DMS79 treated with DMSO at 0.1 percent for 48 hours (cell line): ENCODE results near the gene SCN2A.

Experiments
- DNase-seq: peaks from one replicate; lab custom pipeline; 2025; lab: John Stamatoyannopoulos, UW

Gene SCN2A

DNA sequence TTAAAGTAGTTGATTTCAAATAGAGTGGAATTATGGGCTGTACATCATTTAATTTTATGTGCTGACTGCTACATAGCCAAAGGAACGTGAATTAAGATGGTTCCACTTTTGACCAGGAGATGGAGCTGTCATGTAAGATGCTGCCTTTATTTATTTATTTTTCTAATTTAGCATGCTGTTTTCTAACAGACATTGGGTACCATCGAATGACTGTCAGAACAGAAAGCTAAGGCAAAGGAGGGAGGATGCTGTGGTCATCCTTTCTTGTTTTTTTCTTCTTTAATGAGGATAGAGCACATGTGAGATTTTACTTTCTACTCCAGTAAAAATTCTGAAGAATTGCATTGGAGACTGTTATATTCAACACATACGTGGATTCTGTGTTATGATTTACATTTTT is at the start of gene SCN2A:
Gene SCN2A, plus strand, starts transcription at position 185 of the 400 bp plus-strand sequence. CDS start 56,410 bp downstream, outside the sequence.
- DNase-seq = peak; percentile 37

DNA sequence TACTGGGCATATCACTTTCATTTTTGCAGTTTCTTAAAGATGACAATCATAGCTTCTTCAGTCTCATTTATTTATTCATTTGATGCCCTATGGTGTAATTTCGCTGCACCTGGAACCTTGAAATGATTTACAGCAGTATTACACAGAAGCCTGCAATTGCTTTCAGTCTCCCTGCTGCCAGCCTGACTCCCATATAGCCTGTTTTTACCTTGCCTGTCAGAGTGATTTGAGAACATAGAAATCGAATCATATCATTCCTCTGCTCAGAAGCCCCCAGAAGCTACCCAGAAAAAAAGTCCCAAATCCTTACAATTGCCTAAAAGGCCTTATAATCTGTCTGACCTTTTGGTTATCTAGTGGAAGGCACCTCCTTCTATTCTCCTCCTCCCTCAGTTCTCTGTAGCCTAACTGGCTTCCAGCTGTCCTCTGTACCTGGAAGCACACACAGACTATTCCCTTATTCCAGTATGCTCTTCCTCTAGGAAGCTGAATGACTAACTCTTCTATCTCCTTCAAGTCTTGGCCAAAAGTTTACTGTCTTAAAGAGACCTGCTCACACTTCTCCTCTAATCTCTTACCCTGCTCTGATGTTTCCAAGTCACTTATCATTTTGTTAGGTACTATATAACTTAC is 48.0 kb upstream of the SCN2A start:
- DNase-seq = no peak

DNA sequence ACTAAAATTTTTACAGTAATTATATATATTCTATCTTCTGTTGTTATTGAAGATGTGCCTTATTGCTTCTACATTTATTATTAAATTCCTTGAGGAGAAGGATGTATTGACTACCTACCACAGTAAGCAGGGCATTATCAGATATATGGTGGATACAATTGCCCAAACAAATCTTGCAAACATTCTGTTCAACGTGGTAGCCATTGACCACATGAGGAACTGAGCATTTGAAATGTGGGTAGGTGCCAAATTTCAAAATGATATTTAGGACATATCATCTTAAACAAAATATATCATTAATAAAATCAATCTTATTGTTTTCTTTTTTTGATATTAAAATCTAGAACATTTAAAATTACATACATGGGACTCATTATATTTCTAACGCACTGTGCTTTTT is 46.5 kb upstream of the SCN2A start:
- no peak for DNase-seq

DNA sequence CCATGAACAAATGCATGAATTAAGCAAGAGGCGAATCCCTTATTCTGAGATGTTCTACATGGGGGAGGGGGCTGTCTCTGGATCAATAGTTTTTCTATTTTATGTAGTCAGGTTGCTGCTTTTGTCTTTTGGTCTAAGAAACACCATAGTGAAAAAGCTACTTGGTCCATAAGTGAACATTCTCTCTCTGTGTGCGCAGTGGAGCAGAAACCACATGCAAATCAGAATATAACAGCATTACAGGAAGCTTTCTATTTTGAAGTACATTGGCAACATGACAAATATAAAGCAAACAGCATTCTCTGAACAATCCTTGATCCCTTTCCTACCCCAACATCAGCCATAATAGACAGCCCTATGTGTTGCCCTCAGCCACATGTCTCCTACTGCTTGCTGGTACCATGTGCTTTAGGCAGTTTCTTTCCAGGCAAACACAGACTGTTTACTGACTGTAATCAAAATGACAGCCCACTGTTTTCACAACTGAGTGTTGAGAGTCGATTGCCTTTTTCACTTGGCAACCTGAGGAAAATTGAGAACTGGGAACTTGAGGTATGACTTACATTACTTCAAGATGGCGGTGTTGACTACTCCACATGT is 45.9 kb upstream of the SCN2A start:
- DNase-seq = no peak

DNA sequence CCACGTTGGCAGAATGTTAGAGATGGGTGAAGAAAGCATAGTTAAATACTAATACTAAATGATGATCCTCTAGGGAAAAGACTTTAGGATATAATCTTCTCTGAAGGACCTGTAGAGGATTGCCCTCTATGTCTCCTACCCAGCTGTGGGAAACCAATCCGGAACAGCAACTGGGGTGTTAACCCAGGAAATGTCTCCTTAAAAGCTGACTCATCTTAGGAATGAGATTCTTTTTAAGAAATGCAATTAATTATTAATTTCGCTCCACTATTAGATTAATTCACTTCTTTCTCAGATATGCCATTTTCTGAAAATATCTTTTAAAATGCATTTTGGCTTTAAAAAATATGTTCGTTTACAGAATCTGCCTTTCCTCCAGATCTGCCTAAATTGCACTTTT is 42.8 kb upstream of the SCN2A start:
- no peak for DNase-seq

DNA sequence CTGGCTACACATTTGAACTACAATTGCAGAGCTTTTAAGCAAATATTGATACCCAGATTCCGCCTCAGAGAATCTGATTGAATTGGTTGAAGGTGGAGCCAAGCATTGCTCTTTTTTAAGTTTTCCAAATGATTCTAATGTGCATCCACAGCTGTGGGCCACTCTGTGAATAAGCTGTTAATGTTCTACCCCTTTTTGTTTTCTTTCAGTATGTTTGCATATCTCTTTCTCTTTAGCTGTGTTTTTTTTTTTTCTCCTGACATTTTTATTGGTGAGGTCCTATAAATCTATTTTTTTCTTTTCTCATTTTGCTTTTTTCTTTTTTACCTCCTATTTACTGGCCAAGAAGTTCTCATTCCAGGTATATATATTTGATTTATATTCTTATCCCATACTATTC is 41.9 kb upstream of the SCN2A start:
- no peak for DNase-seq

DNA sequence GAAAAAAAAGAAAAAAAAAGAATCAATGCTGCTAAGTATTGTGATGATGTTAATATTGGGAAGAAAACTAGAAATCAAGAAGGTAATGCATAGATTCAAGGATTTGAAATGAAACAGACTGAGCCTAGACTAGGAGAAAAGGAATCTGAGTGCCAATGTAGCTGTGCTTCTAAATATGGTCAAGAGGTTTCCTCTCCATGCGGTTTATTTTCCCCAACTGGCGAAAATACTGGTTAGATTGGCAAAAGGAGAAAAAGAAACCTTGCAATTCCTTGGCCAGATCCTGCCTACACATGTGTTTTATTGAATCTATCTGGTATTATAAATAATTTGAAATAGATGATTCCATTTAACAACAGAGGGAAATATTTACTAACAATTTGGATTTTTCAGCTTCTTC is 41.0 kb upstream of the SCN2A start:
- no peak for DNase-seq

DNA sequence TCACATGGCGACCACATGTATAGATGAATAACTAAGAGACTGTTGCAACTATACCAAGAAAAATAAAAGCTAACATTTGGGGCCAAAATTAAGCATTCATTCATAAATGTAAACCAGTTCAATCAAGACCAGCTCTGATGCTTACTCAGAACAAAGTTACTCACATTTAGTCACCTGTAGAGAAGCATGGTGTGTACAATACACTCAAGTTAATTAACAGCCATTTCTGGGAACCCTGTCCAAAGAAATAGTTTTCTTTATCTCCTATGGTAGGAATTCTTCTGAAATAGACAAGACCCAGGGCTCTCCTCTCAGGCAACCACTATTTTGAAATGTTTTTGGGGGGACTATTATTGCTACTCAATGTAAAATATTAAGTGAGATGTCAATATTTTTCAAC is 37.0 kb upstream of the SCN2A start:
- DNase-seq = no peak

DNA sequence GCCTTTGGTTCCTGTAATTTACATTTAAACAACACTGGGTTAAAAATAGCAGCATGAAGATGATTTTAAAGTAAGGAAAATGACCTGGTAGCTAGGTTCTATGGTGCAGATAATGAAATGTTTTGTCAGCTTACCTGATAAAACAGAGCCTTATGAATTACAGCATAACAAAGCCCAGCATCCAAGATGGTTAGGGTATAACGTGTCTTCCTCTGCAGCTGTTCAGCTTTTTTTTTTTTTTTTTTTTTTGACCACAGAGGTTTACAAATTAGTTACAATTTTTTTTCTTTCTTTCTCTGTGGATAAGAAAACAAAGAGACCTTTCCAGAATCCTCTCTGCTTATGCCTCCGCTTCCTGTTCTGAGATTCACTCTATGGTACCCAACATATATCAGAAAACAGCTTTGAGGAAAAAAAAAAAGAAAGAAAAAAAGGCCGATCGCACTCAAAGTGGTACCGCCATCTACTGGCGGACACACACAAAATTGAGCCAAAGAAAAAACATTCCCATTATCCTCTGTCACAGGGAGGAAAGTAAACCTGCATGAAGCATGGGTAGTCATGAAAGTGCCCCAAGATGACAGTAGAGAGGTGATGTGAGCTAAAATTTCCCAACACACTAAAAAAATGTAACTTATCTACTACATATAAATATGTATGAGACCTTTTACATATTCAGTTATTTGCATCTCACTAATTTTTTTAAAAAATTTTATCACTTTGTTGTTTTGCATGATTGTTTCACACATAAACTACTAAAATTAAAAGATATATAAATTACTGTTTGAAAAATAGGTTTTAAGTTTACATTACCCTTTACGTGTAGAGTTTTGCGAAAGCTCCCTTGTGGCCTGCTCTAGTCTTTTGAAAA is 35.3 kb upstream of the SCN2A start, which contains the start of gene SCN3A:
Gene SCN3A, minus strand, starts transcription at position 362 of the 871 bp plus-strand sequence. CDS start 27,656 bp downstream, outside the sequence.
- DNase-seq = no peak

DNA sequence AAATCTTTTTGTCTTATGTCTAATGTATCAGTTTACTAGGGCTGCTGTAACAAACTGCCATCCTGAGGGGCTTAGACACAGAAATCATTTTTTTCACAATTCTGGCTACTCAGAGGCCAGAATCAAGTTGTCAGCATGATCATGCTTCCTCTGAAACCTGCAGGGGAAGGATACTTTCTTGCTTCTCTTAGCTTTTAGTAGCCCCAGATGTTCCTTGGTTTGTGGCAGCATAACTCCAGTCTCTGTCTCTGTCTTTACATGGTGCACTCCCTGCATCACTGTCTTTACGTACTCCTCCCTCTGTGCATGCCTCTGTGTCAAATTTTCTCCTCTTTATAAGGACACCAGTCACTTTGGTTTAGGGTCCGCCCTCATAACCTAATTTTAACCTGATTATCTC is 33.3 kb upstream of the SCN2A start:
- no peak for DNase-seq

DNA sequence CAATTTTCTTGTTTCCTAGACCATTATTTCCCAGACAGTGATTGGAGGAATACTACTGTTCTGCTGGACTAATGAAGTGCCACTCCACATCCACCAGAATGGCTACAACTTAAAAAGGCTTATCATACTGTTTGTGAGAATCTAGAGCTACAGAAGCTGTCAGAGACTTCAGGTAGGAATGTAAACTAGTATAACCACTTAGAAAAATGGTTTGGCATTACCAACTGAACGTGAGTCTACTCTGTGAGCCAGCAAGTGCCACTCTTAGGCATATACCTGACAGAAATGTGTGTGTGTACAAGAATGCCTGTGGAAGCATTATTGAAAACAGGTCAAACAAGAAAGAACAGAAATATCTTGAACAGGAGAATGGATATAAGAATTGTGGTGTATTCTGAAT is 31.1 kb upstream of the SCN2A start:
- no peak for DNase-seq

DNA sequence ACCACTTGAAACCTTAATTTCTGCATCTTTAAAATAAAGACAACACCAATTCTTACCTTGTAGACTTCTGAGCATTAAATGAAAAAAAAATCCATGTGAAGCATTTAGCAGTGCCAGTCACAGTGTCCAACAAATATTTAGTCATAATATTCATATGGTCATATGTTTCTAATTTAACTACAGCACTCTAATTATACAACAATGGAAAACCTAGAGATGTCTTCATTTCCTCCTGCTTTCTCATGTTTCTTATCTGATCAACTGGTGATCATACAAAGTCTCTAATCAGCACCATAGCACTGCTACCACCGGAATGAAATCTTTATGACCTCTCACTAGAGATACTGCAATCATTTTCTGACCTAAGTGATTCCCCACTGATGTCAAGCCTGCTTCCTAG is 25.1 kb upstream of the SCN2A start:
- no peak for DNase-seq

DNA sequence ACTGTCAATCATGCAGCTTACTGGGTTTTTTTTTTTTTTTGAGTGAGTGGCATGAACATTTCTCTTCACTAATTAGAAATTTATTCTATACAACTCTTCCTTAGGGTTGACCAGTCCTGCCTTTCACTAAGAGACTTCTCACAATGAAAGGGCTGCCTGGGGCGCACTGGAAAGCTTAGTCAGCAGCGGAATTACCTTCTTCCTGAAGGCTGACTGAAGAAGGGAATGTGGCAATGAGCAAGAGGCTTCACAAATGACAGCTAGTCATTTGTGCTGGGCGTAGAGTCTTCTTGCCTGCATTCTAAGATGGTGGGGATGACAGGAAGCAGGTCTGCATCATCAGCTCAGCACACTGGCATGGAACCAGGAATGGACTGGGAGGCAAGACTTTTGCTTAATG is 19.7 kb upstream of the SCN2A start:
- no peak for DNase-seq

DNA sequence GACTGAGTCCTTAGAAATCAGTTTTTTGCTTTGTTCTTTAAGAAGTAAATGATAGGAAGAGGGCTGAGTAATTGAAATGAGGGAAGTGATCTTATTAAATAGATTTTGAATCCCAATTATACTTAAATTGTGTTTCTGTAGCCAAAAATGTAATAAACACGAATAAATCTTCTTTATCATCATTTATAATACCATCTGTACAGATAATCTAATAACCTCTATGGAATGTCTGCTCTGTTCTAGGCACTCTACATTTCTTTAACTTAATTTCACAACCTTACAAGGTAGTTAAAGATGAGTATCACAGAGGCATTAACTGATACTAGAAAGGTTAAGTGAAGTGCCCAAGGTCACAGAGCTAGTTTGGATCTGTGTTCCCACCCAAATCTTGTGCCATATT is 14.3 kb upstream of the SCN2A start:
- DNase-seq = no peak

DNA sequence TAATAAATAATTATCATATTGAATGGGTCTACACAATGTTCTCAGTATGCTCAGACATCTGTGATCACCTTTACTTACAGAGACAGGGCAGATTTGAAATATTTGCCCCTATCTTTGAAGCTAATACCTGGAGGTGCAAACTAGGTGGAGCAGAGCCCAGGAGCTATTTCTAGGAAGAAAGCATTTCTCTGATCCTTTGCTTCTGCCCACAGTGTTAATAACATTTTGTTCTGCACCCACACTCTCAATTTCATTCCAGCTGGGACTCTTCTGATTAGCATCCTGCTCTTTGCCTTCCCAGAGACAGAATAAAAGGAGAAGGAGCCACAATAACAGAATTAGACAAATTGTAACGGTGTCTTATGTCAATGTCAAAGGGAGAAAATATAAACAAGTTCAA is 11.6 kb upstream of the SCN2A start:
- DNase-seq = no peak

DNA sequence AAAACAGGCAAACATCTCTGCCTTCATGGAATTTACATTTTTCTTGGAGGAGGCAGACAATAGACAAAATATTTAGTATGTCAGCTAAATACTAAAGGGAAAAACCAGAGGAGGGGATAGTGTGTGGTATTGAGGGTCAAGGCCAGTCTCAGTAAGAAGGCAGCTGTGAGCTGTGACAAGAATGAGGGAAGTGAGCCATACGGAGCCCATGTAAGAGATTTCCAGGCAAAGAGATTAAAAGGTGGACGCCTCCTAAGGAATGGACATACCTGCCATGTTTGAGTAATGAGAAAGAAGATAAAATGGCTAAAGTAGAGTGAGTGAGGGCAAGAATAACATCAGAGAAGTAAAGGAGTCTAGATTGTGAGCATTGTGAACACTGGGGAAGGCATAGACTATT is 2.2 kb upstream of the SCN2A start:
- no peak for DNase-seq

DNA sequence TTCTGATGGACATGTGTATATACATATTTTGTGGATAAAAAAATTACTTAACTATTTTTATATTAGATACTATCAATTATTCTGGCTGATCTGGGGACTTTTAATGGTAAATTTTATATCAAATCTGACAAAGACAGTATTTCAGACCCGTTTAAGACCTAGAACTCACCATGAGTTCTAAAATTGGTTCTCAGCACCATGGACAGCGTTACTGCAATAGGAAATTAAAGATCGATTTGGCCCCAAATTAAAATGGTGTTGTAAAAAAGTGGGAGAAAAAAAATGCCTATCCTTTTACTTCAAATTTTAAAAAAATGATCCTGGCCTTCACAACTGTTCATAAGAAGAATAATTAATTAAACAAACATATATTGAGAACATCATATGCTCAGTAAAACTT is 919 bp upstream of the SCN2A start:
- no peak for DNase-seq

DNA sequence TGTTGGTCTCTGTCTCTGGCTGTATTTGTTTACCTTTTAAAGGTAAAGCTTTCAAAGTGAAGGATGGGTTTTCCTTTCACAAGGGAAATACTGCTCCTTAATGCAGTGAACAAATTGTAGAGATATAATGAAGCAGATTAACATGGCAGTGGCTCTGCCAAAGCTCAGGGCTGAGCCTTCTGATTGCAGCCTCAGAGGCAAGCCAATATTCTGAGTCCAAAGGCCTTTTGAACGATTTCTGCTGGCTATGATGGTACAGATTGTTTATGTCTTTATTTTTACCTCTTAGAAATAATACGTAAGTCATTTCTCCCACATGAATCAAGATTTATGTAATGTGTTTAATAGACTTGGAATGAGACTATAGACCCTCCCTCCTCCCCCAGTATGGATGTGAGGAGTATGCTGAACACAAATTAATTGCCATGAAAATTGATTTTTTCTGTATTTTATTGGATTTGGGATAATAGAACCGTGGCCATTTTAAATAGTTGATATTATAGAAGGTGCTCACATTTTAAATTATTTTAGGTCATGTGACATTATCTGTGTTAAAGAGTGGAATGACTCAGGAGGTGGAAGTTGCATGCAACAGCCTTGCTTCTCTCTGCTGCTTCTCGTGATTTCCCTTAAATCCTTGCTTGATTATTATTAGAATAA is 772 bp downstream of the SCN2A start:
- DNase-seq = no peak

DNA sequence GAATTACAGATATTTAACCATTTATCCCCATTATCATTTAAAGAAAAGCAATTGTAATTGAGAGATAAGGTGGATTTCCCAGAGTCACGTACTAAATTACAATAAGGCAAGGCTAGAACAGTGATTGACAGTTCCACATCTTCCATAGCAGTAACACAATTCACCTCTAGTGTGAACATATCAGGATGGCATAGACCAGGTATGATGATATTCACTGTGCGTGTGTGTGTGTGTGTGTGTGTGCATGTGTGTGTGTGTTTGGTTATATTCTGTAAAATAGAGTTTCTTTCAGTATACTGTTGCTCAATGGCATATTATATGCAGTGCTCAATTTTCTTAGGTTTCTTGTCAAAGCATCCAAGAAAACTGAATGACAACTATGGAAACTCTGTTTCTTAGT is 1.7 kb downstream of the SCN2A start:
- DNase-seq = no peak

DNA sequence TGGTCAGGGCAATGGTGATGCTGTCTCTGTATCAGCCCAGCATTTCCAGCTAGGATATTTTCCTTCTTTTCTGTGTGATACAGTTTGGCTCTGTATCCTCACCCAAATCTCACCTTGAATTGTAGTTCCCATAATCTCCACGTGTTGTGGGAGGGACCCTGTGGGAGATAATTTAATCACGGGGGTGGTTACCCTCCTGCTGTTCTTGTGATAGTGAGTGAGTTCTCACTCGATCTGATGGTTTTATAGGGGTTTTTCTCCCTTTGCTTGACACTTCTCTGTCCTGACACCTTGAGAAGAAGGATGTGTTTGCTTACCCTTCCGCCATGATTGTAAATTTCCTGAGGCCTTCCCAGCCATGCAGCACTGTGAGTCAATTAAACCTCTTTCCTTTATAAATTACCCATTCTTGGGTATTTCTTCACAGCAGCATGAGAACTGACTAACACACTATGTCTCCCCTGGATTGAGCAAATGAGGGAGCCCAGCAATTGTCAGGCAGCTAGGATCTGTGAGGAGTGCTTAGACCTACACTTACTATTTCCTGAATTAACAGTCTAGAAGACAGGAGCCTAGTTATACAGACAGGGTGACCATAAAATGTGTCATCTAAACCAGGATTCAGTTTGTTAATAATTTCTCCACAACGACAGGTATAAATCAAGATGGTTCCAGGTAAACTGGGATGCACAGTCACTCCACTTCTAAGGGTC is 6.0 kb downstream of the SCN2A start:
- no peak for DNase-seq

DNA sequence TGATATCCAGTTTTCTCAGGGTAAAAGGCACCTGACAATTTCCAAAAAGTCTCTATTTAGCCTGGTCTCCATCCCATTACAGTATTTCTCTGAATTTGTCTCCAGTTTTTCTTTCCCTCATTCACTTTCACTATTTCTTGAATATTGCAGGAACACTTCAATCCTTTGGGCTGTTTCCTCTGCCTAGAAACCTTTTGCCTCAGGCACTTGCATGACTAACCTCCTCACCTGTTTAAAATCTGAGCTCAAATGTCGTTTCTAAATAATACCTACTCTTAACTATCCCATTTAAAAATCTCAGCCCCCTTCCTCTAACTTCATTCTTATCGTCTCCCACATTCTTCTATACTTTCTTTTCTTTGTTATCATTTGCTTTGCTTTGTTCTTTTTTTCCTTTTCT is 9.0 kb downstream of the SCN2A start:
- no peak for DNase-seq

DNA sequence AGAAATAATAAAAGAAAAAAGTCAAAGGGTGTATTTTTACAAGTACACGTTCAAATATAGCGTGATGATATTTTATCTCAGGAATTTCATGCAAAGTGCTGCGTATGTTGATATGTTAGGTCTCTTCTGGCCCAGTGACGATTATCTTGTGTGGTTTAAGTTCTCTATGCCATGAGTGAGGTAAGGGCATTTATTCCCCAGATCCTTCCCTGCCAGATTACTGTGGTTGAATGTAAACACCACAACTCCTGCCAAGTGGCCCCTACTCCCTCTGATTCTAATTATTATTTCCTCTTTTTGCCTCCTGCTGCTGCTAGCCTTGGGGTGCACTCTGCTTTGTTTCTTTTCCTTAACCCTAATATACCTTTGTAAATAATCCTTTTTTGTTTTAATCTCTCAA is 12.2 kb downstream of the SCN2A start:
- no peak for DNase-seq
